LNCaP clone FGC (cell line): ENCODE data around the gene EMX2.

ENCODE experiments used
- DNase-seq: peaks from one replicate; pipeline ENCODE4 v3.0.0-alpha.2; 2011; ENCODE audit warnings: low read depth
- H3K4me3 ChIP-seq: 2 replicates; pipeline ENCODE4 v1.5.1; 2011; ENCODE audit warnings: mild to moderate bottlenecking, low read depth, low read length, control low read depth
- CTCF ChIP-seq: IDR thresholded peaks from 2 replicates; pipeline ENCODE4 v1.5.1; 2012; ENCODE audit warnings: mild to moderate bottlenecking; ENCODE audit not compliant: control insufficient read depth, insufficient read depth; ENCODE audit errors: extremely low read depth

The EMX2 gene

GRCh38 chr10:117511601-117512390 lies 30.8 kb upstream of the EMX2 start:
- no peak for DNase-seq
- no peak overlapping the region for H3K4me3 ChIP-seq
- TF ChIP-seq CTCF: no peak

GRCh38 chr10:117514971-117515370 lies 27.6 kb upstream of the EMX2 start:
- DNase-seq: no peak
- H3K4me3 ChIP-seq: no peak overlapping the region
- no peak for TF ChIP-seq CTCF

GRCh38 chr10:117516681-117517080 lies 25.9 kb upstream of the EMX2 start:
- TF ChIP-seq CTCF: no peak
- DNase-seq: no peak
- H3K4me3 ChIP-seq: no peak overlapping the region

GRCh38 chr10:117518246-117518645 lies 24.3 kb upstream of the EMX2 start:
- no peak overlapping the region for H3K4me3 ChIP-seq
- no peak for DNase-seq
- TF ChIP-seq CTCF: no peak

- TF ChIP-seq CTCF: no peak
- no peak overlapping the region for H3K4me3 ChIP-seq
- DNase-seq: no peak
Measured at GRCh38 chr10:117519286-117519685, 23.3 kb upstream of the EMX2 start.

GRCh38 chr10:117519879-117520278 lies 22.7 kb upstream of the EMX2 start:
- TF ChIP-seq CTCF: no peak
- no peak overlapping the region for H3K4me3 ChIP-seq
- DNase-seq: no peak

GRCh38 chr10:117530791-117531190 lies 11.8 kb upstream of the EMX2 start:
- TF ChIP-seq CTCF: no peak
- DNase-seq: no peak
- H3K4me3 ChIP-seq: no peak overlapping the region
